GM18861 (cell line): Measurements from ENCODE around the gene SOCS4.

Source experiments
- ATAC-seq: cut with Tn5 transposase; IDR thresholded peaks from one replicate; pipeline ENCODE4 v1.9.1; 2021; ENCODE audit not compliant: unreplicated experiment

The SOCS4 gene

DNA sequence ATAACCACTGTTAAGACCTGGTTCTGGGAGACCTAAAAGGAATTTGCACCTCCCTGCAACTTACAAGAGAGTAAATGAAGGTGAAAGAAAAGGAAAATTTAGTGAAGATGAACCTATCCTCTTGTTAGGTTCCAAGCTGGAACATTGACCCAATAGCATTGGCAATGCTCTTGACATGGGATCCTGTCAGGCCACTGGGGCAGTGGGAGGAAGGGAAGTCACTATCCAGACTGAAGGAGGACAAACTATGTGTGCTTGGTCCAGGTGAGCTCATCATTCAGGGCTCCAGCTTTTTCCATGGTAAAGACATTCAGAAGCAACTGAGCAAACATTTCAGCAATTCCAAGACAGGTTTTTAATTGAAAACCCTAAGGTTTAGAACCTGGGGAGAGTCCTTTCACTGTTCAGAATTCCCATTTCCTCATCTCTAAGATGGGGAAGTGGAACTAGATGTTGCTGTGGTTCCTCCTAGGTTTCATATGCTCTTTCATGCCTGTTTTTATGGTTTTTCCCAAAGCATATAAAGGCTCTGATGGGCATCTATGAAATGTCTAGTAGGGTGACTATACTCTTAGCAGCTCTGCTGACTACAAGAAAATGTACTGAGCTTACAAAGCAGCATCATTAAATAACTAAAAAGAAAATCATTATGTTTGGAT is 57.5 kb downstream of the SOCS4 start:
- no peak for ATAC-seq

DNA sequence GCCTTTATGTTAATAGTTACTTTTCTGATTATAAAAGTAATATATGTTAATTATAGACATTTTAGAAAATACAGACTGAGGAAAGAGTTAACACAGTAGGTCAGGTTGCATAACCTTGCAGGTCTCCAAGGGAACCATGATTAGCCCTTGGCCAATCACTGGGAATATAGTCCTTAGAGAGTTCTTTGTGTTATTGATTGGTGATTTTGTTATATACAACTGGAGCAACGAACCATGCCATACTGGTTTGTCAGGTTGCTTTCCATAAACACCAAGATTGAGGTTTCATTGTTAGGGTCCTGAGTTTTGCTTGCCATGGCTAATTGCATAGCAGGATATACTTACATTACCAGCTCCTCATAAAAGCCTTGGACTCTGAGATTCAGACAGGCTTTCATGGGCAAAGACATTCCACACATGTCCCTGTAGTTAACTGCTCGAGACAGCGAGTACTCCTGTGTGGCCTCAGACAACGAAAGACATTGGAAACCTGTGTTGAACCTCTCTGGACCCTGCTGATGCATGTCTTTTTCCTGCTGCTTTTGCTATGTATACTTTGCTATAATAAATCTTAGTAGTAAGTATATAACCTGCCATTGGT is 58.1 kb downstream of the SOCS4 start:
- no peak for ATAC-seq

DNA sequence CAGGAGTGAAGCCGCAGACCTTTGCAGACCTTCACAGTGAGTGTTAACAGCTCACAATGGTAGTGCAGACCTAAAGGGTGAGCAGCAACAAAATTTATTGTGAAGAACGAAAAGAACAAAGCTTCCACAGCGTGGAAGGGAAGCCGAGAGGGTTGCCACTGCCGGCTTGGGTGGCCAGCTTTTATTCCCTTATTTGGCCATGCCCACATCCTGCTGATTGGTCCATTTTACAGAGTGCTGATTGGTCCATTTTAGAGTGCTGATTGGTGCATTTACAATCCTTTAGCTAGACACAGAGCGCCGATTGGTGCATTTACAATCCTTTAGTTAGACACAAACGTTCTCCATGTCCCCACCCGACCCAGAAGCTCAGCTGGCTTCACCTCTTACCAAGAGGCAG is 59.9 kb downstream of the SOCS4 start:
- no peak for ATAC-seq

DNA sequence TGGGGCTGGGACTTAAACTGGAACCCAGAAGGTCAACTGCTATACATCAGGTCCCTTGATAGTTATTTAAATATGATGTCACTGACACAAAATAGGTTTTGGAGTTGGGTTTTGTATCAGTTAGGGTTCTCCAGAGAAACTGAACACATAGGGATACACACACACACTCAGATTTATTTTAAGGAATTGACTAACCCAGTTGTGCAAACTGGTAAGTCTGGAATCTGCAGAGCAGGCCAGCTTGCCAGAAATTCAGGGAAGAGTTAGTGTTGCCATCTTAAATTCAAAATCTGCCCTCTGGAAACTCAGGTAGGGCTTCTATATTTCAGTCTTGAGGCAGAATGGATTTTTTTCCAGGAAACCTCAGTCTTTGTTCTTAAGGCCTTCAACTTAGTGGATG is 61.3 kb downstream of the SOCS4 start:
- no peak for ATAC-seq

DNA sequence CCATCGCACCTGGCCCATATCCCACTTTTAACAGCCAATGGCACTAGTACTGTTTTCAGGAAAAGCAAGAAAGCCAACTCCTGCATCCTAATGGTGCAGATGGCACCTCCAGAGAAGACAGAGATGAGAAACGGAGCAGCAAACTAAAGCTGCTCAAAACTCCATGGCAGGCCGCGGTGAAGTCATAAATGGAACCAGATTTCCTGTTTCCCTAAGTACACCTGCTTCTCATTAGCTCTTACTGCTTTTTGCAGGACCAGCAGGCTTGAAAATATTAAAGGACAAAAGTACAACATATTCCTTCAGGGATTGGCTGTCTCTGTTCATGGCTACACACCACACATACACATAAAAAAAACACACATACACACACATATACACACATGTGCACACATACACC is 65.3 kb downstream of the SOCS4 start:
- ATAC-seq: no peak

DNA sequence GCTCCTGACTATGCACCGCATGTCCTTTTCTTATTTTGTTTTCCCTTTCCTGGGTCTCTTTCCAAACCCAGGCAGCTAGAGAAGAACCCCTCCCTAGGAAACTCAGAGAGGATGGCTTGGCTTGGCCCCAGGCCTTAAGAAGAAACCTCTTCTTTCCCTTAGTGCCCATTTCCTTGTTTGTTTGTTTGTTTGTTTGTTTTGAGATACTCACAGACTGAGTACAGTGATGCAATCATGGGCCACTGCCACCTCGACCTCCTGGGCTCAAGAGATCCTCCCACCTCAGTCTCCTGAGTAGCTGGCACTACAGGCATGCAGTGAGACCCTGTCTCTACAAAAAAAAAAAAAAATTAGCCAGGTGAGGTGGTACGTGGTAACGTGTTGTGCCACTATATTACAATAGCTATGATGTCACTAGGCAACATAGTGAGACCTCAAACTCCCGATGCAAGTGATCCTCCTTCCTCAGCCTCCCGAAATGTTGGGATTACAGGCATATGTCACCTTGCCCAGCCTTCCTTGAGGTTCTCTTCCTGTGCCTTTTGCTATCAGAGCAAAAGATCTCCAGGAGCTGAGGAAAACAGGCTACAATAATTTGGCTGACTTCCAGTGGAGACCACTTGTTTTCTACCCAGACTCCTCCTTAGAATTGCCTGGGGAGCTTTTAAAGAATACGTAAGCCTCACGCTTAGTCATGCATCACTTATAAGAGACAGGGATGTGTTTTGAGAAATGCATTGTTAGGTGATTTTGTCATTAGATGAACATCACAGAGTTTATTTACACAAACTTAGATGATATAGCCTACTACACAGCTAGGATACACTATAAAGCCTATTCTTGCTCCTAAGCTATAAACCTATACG is 67.5 kb downstream of the SOCS4 start:
- ATAC-seq: no peak

DNA sequence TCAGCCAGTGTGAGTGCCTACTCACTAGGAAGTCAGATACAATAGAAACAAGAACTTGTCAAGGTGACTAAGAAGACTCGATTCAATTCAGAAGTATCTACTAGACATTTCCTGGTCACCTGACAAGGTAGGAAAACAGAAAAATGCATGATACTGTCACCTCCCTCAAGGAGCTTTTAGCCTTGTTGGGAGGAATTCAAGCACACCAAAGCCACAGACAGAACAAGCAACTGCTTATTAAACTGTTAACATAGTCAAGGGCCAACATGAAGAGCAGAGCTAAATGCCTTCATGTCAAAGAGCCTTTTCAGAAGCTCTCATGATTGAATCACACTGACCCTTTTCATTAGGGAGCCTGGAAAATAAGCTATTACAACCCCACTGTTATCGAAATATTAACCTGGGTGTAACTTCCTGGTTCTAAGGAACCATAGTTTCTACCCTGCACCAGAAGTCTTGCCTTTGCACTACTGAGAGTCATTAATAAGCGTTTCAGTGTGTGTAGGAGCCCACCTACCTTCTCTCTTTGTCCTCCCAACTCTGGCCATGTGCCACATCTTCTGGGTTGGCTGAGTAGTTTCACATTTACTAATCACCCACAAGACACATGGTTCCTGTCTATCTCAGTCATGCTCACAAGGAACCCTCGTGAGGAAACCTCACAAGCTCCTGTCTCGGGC is 71.0 kb downstream of the SOCS4 start:
- peak; percentile 50 for ATAC-seq

DNA sequence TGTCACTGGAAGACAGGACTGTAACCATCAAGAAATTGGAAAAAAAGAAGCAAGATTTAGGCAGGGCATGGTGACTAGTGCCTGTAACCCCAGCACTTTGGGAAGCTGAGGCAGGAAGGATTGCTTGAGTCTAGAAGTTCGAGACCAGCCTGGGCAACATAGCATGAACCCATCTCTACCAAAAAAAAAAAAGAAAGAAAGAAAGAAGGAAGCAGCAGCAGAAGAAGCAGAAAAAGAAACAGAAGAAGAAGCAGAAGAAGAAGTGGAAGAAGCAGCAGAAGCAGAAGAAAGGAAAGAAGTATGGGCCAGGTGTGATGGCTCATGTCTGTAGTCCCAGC is 71.5 kb downstream of the SOCS4 start:
- ATAC-seq: no peak
